Fibroblast of skin of left quadriceps (primary cell): ENCODE results near the gene FBXL20.
"Not testable (repeated sequence)": the region's sequence is repeated elsewhere in the genome, so short reads cannot be mapped to it uniquely, and the experiment has no call there.

Source experiments
- DNase-seq, 2 experiments: peaks; one replicate each; pipeline ENCODE4 v3.0.0-alpha.2; 2013; ENCODE audit warnings: low read depth in 2 of 2

FBXL20 gene

GRCh38 chr17:39385040-39385439 lies 16.4 kb downstream of the FBXL20 start:
- no peak for DNase-seq

GRCh38 chr17:39380144-39380543 lies 21.3 kb downstream of the FBXL20 start:
- DNase-seq: no peak

GRCh38 chr17:39376434-39376833 lies 25.0 kb downstream of the FBXL20 start:
- DNase-seq: no peak

GRCh38 chr17:39367805-39368204 lies 33.6 kb downstream of the FBXL20 start:
- not testable (repeated sequence) for DNase-seq

GRCh38 chr17:39365872-39366271 lies 35.6 kb downstream of the FBXL20 start:
- DNase-seq: no peak

- no peak for DNase-seq
Measured at GRCh38 chr17:39365242-39365641, 36.2 kb downstream of the FBXL20 start.

GRCh38 chr17:39364236-39365025 lies 37.0 kb downstream of the FBXL20 start:
- DNase-seq: no peak

GRCh38 chr17:39361064-39361463 lies 40.4 kb downstream of the FBXL20 start:
- DNase-seq: no peak

- no peak for DNase-seq
Measured at GRCh38 chr17:39360537-39360936, 40.9 kb downstream of the FBXL20 start.

GRCh38 chr17:39359994-39360393 lies 41.4 kb downstream of the FBXL20 start:
- no peak for DNase-seq

- DNase-seq: no peak
Measured at GRCh38 chr17:39357986-39358385, 43.4 kb downstream of the FBXL20 start.

- no peak for DNase-seq
Measured at GRCh38 chr17:39357488-39357887, 43.9 kb downstream of the FBXL20 start.

GRCh38 chr17:39352986-39353385 lies 48.4 kb downstream of the FBXL20 start:
- DNase-seq: no peak

GRCh38 chr17:39352511-39352910 lies 48.9 kb downstream of the FBXL20 start:
- DNase-seq: no peak

- no peak for DNase-seq
Measured at GRCh38 chr17:39351508-39351907, 49.9 kb downstream of the FBXL20 start.

- no peak for DNase-seq
Measured at GRCh38 chr17:39349246-39349645, 52.2 kb downstream of the FBXL20 start.

- DNase-seq: not testable (repeated sequence)
Measured at GRCh38 chr17:39346863-39347262, 54.6 kb downstream of the FBXL20 start.

GRCh38 chr17:39341541-39341940 lies 59.9 kb downstream of the FBXL20 start:
- no peak for DNase-seq

- no peak for DNase-seq
Measured at GRCh38 chr17:39340731-39341130, 60.7 kb downstream of the FBXL20 start.

- DNase-seq: no peak
Measured at GRCh38 chr17:39339272-39339671, 62.2 kb downstream of the FBXL20 start.

GRCh38 chr17:39337649-39338048 lies 63.8 kb downstream of the FBXL20 start:
- DNase-seq: not testable (repeated sequence)

- DNase-seq: no peak
Measured at GRCh38 chr17:39335704-39336223, 65.7 kb downstream of the FBXL20 start.

- DNase-seq: not testable (repeated sequence)
Measured at GRCh38 chr17:39334008-39334744, 67.2 kb downstream of the FBXL20 start.
